Left kidney (tissue), 1 donor: ENCODE data around the gene MAFF. TPM values are rescaled to one million over a fixed set of nuclear protein-coding genes. Genes with fewer than 3 reads are reported as not detected.

Experiments
- polyA plus RNA-seq: library from polyadenylated mRNA; unstranded; fragments of 120-200 nt; gene quantifications from one replicate; pipeline ENCODE4 v1.2.1, GENCODE V29; 2013; ENCODE audit not compliant: insufficient read length

Gene MAFF
- polyA plus RNA-seq, 1 donor, result 2.2 TPM

Other genes with a start within 250 kb of the MAFF start
- gene C22orf23, start 248.4 kb upstream of the MAFF start, polyA plus RNA-seq, result 5.9 TPM
- gene POLR2F, start 248.3 kb upstream of the MAFF start, polyA plus RNA-seq, result 61.8 TPM
- 1.3 TPM for gene SOX10, start 217.4 kb upstream of the MAFF start, polyA plus RNA-seq
- 37.2 TPM for gene PICK1, start 144.6 kb upstream of the MAFF start, polyA plus RNA-seq
- 1.6 TPM for gene SLC16A8, start 117.8 kb upstream of the MAFF start, polyA plus RNA-seq
- 8.5 TPM for gene BAIAP2L2, start 91.3 kb upstream of the MAFF start, polyA plus RNA-seq
- 50.9 TPM for gene PLA2G6, start 20.2 kb upstream of the MAFF start, polyA plus RNA-seq
- 44.1 TPM for gene TMEM184B, start 71.0 kb downstream of the MAFF start, polyA plus RNA-seq
- 150 TPM for gene CSNK1E, start 115.4 kb downstream of the MAFF start, polyA plus RNA-seq